HG02610 (cell line): ENCODE data around the gene CTTN.

Experiments
- ATAC-seq: cut with Tn5 transposase; IDR thresholded peaks from one replicate; pipeline ENCODE4 v1.9.1; 2021; ENCODE audit warnings: mild to moderate bottlenecking, moderate library complexity; ENCODE audit not compliant: unreplicated experiment

The CTTN gene

GRCh38 chr11:70472240-70472639 is 73.9 kb downstream of the CTTN start:
- no peak for ATAC-seq

GRCh38 chr11:70473186-70473872 is 75.0 kb downstream of the CTTN start:
- no peak for ATAC-seq

GRCh38 chr11:70473873-70474690 is 75.8 kb downstream of the CTTN start:
- no peak for ATAC-seq

- no peak for ATAC-seq
Measured at GRCh38 chr11:70474710-70475109, 76.4 kb downstream of the CTTN start.

- no peak for ATAC-seq
Measured at GRCh38 chr11:70476669-70477068, 78.3 kb downstream of the CTTN start.

GRCh38 chr11:70477176-70477575 is 78.8 kb downstream of the CTTN start:
- ATAC-seq = no peak

- ATAC-seq = no peak
Measured at GRCh38 chr11:70477609-70478008, 79.3 kb downstream of the CTTN start.

- no peak for ATAC-seq
Measured at GRCh38 chr11:70478166-70478890, 80.0 kb downstream of the CTTN start.

GRCh38 chr11:70480711-70481110 is 82.4 kb downstream of the CTTN start:
- ATAC-seq = no peak

- ATAC-seq = no peak
Measured at GRCh38 chr11:70481625-70482528, 83.5 kb downstream of the CTTN start.

- ATAC-seq = no peak
Measured at GRCh38 chr11:70482529-70482917, 84.2 kb downstream of the CTTN start.

- ATAC-seq = no peak
Measured at GRCh38 chr11:70483077-70483861, 84.9 kb downstream of the CTTN start.

- no peak for ATAC-seq
Measured at GRCh38 chr11:70483917-70484316, 85.6 kb downstream of the CTTN start.

- ATAC-seq = no peak
Measured at GRCh38 chr11:70485326-70486025, 87.1 kb downstream of the CTTN start.

GRCh38 chr11:70486026-70486415 is 87.7 kb downstream of the CTTN start:
- no peak for ATAC-seq
